ENCODE data around the gene C3orf70.
"Not testable (repeated sequence)": the region's sequence is repeated elsewhere in the genome, so short reads cannot be mapped to it uniquely, and the experiment has no call there.

The C3orf70 gene

DNA sequence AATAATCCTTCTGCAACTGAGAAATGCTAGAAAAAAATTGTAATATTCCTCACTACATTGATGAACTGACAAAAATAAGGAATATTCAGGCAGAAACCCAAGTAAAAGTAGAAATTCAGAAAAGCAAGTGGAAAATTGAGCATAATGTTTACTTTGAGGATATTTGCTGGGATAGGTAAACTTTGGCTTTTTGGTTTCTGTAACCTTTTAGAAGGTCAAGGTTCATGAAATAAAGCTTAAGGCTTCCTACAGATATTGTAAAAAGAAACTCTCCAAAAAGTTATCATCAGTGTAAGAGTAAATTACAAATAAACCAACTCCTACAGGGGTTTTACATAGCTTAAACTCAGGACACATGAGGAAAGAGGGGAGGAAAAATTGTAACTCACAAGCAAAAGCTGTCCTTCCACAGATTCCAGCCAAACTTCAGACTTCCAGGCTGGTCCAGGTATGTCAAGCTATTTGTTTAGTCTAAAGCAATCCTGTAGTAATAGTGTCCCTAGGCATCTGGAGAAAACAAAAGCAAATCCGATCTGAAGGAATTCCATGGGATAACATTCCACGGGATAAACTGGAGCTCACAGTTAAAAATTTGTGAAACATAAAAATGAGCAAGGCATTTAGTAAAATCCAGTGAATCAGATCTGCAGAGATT, 21.1 kb downstream of the C3orf70 start:
- TF ChIP-seq, protein P1, sequence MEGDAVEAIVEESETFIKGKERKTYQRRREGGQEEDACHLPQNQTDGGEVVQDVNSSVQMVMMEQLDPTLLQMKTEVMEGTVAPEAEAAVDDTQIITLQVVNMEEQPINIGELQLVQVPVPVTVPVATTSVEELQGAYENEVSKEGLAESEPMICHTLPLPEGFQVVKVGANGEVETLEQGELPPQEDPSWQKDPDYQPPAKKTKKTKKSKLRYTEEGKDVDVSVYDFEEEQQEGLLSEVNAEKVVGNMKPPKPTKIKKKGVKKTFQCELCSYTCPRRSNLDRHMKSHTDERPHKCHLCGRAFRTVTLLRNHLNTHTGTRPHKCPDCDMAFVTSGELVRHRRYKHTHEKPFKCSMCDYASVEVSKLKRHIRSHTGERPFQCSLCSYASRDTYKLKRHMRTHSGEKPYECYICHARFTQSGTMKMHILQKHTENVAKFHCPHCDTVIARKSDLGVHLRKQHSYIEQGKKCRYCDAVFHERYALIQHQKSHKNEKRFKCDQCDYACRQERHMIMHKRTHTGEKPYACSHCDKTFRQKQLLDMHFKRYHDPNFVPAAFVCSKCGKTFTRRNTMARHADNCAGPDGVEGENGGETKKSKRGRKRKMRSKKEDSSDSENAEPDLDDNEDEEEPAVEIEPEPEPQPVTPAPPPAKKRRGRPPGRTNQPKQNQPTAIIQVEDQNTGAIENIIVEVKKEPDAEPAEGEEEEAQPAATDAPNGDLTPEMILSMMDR (conservative IDR thresholded peaks at IDR 0.05; ENCODE audit: low read depth, low read length): no peak
- H3K4me3 ChIP-seq (ENCODE audit: low read length): no peak overlapping the region
- DNase-seq (ENCODE audit: low read depth): no peak

DNA sequence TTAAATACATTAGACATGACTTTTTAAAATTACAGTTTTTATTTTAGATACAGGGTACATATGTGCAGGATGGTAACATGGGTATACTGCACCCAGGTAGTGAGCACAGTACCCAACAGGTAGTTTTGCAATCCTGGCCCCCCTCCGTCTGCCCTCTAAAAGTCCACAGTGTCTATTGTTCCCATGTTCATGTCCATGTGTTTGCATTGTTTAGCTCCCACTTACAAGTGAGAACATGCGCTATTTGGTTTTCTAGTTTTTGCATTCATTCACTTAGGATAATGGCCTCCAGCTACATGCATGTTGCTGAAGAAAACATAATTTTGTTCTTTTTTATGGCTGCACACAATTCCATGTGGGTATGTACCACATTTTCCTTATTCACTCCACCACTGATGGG, 23.8 kb downstream of the C3orf70 start:
- TF ChIP-seq, protein P1 (conservative IDR thresholded peaks at IDR 0.05; ENCODE audit: low read depth, low read length): no peak

DNA sequence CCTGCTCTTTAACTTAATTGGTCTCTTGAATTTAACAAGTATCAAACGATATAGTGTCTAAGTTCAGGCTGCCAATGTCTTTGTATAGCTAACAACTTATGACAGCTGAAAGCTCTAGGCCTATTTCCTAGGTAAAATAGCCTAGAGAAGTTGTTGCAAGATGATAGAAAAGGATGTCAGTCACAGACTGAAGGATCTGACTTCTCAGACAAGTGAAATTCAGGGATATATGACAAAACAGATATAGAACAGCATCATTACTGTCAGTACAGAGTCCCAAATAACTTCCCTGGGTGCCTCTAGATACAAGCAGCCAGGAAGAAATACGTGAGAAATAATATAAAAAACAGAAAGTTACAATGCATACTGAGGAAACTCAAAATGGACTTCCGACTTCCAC, 26.7 kb downstream of the C3orf70 start:
- TF ChIP-seq, protein P1 (conservative IDR thresholded peaks at IDR 0.05; ENCODE audit: low read depth, low read length): no peak
- no peak for DNase-seq (ENCODE audit: low read depth)
- no peak overlapping the region for H3K4me3 ChIP-seq (ENCODE audit: low read length)

More for the DNA sequence above, 23.8 kb downstream of the C3orf70 start:
- no peak for DNase-seq (ENCODE audit: low read depth)
- no peak overlapping the region for H3K4me3 ChIP-seq (ENCODE audit: low read length)

DNA sequence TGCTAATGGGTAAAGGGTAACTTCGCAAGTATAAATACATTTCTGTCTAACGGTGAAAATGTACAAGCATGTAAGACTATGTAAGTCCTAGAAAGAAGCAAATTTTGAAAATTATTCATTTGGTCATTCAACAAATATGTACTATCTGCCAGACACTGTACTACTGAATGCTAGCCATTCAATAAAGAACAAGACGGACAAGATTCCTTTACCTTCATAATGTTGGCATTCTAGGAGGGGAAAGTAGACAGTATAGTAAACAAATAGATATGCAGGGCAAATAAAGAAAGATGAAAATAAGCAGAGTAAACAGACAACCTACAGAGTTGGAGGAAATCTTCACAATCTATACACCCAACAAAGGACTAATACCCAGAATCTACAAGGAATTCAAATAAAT, 32.7 kb downstream of the C3orf70 start:
- DNase-seq (ENCODE audit: low read depth): no peak

DNA sequence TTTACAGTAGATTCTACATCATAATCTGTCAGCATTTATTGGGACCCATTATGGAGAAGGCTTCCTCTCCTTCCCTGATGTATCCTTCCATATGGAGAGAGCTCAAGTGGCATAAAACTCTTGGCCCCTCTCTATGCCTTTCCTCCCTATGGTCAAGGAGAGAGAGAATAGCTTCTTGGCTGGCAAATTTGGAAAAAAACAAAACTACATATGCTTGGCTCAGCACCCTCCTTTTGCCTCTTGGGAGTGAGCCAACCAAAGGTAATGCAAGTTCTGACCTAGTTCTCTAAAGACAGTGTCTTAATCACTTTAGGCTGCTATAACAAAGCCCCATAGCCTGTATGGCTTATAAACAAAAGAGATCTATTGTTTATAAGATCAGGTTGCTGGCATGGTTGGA, 37.5 kb downstream of the C3orf70 start:
- DNase-seq (ENCODE audit: low read depth): no peak
- no peak overlapping the region for H3K4me3 ChIP-seq (ENCODE audit: low read length)
- TF ChIP-seq, protein P1 (conservative IDR thresholded peaks at IDR 0.05; ENCODE audit: low read depth, low read length): no peak

More for the DNA sequence above, 32.7 kb downstream of the C3orf70 start:
- H3K4me3 ChIP-seq (ENCODE audit: low read length): no peak overlapping the region
- TF ChIP-seq, protein P1 (conservative IDR thresholded peaks at IDR 0.05; ENCODE audit: low read depth, low read length): no peak

DNA sequence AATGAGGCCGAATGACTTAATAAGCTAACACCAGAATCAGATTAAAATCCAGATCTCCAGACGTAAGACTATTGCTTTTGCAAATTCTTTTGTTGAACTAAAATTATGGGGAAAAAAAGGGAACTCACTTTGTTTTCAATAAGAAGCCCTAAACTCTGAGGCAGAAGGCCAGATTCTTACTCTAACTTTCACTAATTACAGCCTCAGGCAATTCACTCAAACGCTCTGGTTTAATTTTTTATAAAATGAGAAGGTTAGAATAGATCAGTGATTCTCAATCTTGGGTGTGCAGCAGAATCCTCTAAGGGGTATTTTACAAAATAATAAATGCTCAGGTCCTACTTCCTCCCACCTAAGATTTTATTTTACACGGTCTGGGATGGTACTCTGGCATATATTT, 38.1 kb downstream of the C3orf70 start:
- H3K4me3 ChIP-seq (ENCODE audit: low read length): no peak overlapping the region
- TF ChIP-seq, protein P1 (conservative IDR thresholded peaks at IDR 0.05; ENCODE audit: low read depth, low read length): no peak
- no peak for DNase-seq (ENCODE audit: low read depth)

DNA sequence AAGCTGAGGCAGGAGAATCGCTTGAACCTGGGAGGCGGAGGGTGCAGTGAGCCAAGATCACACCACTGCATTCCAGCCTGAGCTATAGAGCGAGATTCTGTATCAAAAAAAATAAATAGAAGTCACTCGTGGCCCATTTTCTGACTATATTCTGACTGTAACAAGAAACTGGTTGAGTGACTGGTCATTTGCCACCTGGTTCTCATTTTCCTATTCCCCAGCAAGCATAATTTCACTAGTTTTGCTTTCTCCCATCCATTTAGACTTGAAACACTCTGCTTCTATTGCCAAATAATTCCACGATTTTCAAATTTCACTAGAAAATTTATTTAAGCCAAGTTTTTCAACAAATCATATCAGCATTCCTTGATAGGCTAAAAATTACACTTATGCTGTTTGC, 40.7 kb downstream of the C3orf70 start:
- TF ChIP-seq, protein P1 (conservative IDR thresholded peaks at IDR 0.05; ENCODE audit: low read depth, low read length): no peak
- H3K4me3 ChIP-seq (ENCODE audit: low read length): no peak overlapping the region
- no peak for DNase-seq (ENCODE audit: low read depth)

DNA sequence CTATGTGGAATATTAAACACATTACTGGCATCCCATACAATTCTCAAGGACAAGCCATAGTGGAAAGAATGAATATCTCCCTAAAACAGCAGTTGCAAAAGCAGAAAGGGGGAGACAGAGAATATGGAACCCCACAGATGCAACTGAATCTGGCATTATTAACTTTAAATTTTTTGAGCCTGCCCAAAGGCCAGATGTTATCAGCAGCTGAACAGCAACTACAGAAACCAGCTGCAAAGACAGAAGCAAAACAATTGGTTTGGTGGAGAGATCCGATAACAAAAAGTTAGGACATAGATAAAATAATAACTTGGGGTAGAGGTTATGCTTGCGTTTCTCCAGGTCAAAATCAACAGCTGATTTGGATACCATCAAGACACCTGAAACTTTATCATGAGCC, 43.8 kb downstream of the C3orf70 start:
- not testable (repeated sequence) for H3K4me3 ChIP-seq (ENCODE audit: low read length); DNase-seq (ENCODE audit: low read depth)

DNA sequence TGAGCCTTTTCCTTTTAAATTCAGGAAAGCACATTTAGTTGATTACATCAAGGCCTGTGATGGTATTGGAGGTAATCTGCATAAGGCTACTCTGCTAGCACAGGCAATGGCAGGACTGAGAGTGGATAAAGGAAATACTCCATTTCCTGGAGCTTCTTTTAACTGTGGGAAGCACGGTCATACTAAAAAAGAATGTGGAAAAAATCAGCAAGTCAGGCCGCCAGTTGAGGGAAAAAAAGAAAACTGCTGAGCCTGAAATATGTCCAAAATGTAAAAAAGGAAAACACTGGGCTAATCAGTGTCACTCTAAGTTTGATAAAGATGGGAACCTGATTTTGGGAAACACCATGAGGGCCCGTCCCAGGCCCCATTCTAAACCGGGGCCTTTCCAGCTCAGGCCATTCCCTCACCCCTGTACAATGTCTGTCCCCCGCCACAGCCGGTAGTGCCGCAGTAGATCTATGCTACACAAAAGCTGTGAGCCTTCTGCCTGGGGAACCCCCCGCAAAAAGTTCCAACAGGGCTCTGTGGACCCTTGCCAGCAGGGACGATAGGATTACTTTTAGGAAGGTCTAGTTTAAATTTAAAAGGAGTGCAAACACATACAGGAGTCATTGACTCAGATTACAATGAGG, 46.5 kb downstream of the C3orf70 start:
- H3K4me3 ChIP-seq (ENCODE audit: low read length); DNase-seq (ENCODE audit: low read depth): not testable (repeated sequence)
